Loucy (cell line): ENCODE measurements around the gene ZNF318.

Experiments used
- H2AFZ ChIP-seq: fragments of 200-600 bp; sonication (generic); 2 replicates; pipeline ENCODE4 v1.6.0; 2016; ENCODE audit warnings: antibody characterized with exemption, mild to moderate bottlenecking, low read length, moderate library complexity
- H3F3A ChIP-seq: fragments of 200-600 bp; 2 replicates; pipeline ENCODE4 v1.6.0; 2016; ENCODE audit warnings: antibody characterized with exemption, low read depth, mild to moderate bottlenecking
- H3K27me3 ChIP-seq: fragments of 200-600 bp; sonication (generic); 2 replicates; pipeline ENCODE4 v1.6.1; 2014; ENCODE audit warnings: low read length, mild to moderate bottlenecking; ENCODE audit not compliant: insufficient read depth, poor library complexity, severe bottlenecking
- H3K36me3 ChIP-seq: fragments of 200-600 bp; sonication (generic); 2 replicates; pipeline ENCODE4 v1.6.1; 2016; ENCODE audit warnings: low read length; ENCODE audit not compliant: insufficient read depth
- H3K4me1 ChIP-seq: fragments of 200-600 bp; sonication (generic); 2 replicates; pipeline ENCODE4 v1.5.1; 2014; ENCODE audit warnings: low read length, mild to moderate bottlenecking; ENCODE audit not compliant: insufficient read depth, poor library complexity, severe bottlenecking
- H3K4me2 ChIP-seq: fragments of 200-600 bp; sonication (generic); 2 replicates; pipeline ENCODE4 v1.6.0; 2014; ENCODE audit warnings: antibody characterized with exemption, low read length, low read depth, mild to moderate bottlenecking; ENCODE audit not compliant: poor library complexity, severe bottlenecking
- H3K4me3 ChIP-seq: fragments of 200-600 bp; sonication (generic); 2 replicates; pipeline ENCODE4 v1.5.1; 2014; ENCODE audit warnings: low read length, mild to moderate bottlenecking, mixed read lengths; ENCODE audit not compliant: poor library complexity, severe bottlenecking
- H3K79me2 ChIP-seq: fragments of 200-600 bp; sonication (generic); 2 replicates; pipeline ENCODE4 v1.6.1; 2014; ENCODE audit warnings: low read length; ENCODE audit not compliant: insufficient read depth
- H3K9ac ChIP-seq: fragments of 200-600 bp; sonication (generic); 2 replicates; pipeline ENCODE4 v1.6.0; 2014; ENCODE audit warnings: mild to moderate bottlenecking, low read depth, low read length, moderate library complexity; ENCODE audit not compliant: poor library complexity, severe bottlenecking
- H3K9me2 ChIP-seq: fragments of 200-600 bp; sonication (generic); replicated peaks from 2 replicates; pipeline ENCODE4 v1.6.1; 2016; ENCODE audit warnings: low read depth, low read length, mixed read lengths
- H3K9me3 ChIP-seq: fragments of 200-600 bp; sonication (generic); 2 replicates; pipeline ENCODE4 v1.6.1; 2014; ENCODE audit warnings: mild to moderate bottlenecking, antibody characterized with exemption, low read length, low read depth; ENCODE audit not compliant: insufficient read depth
- H4K20me1 ChIP-seq: fragments of 200-600 bp; sonication (generic); 2 replicates; pipeline ENCODE4 v1.6.0; 2014; ENCODE audit warnings: antibody characterized with exemption, low read length, mild to moderate bottlenecking; ENCODE audit not compliant: insufficient read depth, poor library complexity, severe bottlenecking
- EZH2phosphoT487 ChIP-seq: fragments of 200-600 bp; IDR thresholded peaks from 2 replicates; pipeline ENCODE4 v1.6.1; 2018; ENCODE audit warnings: antibody characterized with exemption, mild to moderate bottlenecking, moderate library complexity, borderline replicate concordance
- TF ChIP-seq, protein P1 (sequence below): fragments of 200-600 bp; sonication (generic); conservative IDR thresholded peaks from 2 replicates; pipeline ENCODE4 v1.5.1; 2014; ENCODE audit warnings: mild to moderate bottlenecking, antibody characterized with exemption, low read length

ZNF318 gene

DNA sequence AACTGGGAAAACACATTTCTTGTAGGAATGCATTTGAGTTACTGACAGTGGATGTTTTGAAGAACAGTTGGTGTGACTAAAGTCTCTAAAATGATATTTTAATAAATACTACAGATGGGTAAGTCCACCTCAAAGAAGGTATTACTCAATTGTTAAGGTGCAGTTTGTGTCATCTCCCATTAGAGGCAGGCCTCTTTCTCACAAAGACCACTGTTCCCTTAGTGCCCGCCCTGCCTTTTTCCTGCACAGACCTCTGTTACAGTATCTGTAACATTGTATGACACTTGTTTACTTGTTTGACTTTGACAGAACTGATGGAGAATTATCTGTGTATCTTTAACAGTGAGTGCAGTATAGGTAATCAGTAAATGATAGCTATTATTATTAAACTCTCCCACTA, 55.6 kb downstream of the ZNF318 start:
- Histone ChIP-seq H3K36me3 (no peaks in the 10 kb centered on the region), H4K20me1 (no peaks in the 10 kb centered on the region), H2AFZ (no peak overlapping the region), H3K4me2 (no peak overlapping the region), H3K27me3 (no peaks in the 10 kb centered on the region), H3K79me2 (no peaks in the 10 kb centered on the region), H3F3A (no peaks in the 10 kb centered on the region), H3K4me1 (no peaks in the 10 kb centered on the region), H3K4me3 (no peak overlapping the region), H3K9me2 (no peaks in the 10 kb centered on the region), H3K9ac (no peak overlapping the region), H3K9me3 (no peaks in the 10 kb centered on the region)
- no peak for TF ChIP-seq EZH2phosphoT487
- TF ChIP-seq, protein P1, sequence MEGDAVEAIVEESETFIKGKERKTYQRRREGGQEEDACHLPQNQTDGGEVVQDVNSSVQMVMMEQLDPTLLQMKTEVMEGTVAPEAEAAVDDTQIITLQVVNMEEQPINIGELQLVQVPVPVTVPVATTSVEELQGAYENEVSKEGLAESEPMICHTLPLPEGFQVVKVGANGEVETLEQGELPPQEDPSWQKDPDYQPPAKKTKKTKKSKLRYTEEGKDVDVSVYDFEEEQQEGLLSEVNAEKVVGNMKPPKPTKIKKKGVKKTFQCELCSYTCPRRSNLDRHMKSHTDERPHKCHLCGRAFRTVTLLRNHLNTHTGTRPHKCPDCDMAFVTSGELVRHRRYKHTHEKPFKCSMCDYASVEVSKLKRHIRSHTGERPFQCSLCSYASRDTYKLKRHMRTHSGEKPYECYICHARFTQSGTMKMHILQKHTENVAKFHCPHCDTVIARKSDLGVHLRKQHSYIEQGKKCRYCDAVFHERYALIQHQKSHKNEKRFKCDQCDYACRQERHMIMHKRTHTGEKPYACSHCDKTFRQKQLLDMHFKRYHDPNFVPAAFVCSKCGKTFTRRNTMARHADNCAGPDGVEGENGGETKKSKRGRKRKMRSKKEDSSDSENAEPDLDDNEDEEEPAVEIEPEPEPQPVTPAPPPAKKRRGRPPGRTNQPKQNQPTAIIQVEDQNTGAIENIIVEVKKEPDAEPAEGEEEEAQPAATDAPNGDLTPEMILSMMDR = no peak

DNA sequence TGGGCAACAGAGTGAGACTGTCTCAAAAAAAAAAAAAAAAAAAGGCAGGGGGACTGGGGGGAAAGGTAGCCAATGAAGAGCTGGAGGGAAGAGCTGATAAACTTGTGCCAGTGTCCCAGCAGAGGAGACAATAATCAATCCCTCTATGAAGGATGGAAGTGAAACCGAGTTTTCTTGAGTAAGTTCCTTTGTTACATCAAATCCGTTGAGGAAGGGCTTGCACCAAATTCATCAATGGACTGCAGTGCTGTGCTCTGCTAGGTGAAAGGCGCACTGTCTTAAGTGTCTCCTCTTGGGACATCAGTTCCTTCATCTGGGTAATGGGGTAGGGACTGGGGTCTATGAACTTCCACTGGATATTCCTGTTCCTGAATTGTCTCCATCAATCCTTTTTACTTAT, 57.8 kb downstream of the ZNF318 start:
- Histone ChIP-seq H3K79me2 (no peaks in the 10 kb centered on the region), H3K9ac (no peak overlapping the region), H3K9me3 (no peaks in the 10 kb centered on the region), H3K4me2 (no peak overlapping the region), H3K9me2 (no peaks in the 10 kb centered on the region), H3K4me1 (no peaks in the 10 kb centered on the region), H4K20me1 (no peaks in the 10 kb centered on the region), H3F3A (no peaks in the 10 kb centered on the region), H3K4me3 (no peak overlapping the region), H3K36me3 (no peaks in the 10 kb centered on the region), H3K27me3 (no peaks in the 10 kb centered on the region), H2AFZ (no peak overlapping the region)
- TF ChIP-seq, protein P1 = no peak
- no peak for TF ChIP-seq EZH2phosphoT487

DNA sequence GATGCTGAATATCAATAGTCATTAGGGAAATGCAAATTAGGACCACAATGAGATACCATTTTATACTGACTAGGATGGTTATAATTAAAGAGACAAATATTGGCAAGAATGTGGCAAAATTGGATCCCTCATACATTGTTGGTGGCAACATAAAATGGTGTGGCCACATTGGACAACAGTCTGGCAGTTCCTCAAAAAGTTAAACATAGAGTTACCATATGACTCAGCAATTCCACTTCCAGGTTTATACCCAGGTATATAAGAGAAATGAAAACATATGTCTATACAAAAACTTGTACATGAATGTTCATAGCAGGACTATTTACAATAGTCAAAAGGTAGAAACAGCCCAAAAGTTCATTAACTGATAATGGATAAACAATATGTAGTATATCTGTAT, 58.8 kb downstream of the ZNF318 start:
- Histone ChIP-seq H3K4me1 (no peaks in the 10 kb centered on the region), H3K9me2 (no peaks in the 10 kb centered on the region), H3K4me2 (no peak overlapping the region), H3K4me3 (no peak overlapping the region), H3K79me2 (no peaks in the 10 kb centered on the region), H3K9ac (no peak overlapping the region), H3F3A (no peaks in the 10 kb centered on the region), H4K20me1 (no peaks in the 10 kb centered on the region), H3K36me3 (no peaks in the 10 kb centered on the region), H2AFZ (no peak overlapping the region), H3K27me3 (no peaks in the 10 kb centered on the region), H3K9me3 (no peaks in the 10 kb centered on the region)
- no peak for TF ChIP-seq EZH2phosphoT487
- TF ChIP-seq, protein P1 = no peak
